RWPE1 (cell line): Measurements from ENCODE around the gene BCL2L14.
A peak's percentile ranks its signal among the peaks of the same experiment; 100 is the strongest.

Experiments used
- CTCF ChIA-PET: fragments of 350-600 bp; sonication (Branson Sonifier 250); formaldehyde crosslinking; extraction: SDS; loops from one replicate; lab custom pipeline; 2021; lab: Yijun Ruan, JAX
- POLR2A ChIA-PET: fragments of 400-600 bp; formaldehyde crosslinking; extraction: SDS; loops from one replicate; lab custom pipeline; 2020; ENCODE audit warnings: antibody characterized with exemption; ENCODE audit not compliant: low non-redundant PET; lab: Yijun Ruan, JAX
- DNase-seq: peaks from one replicate; pipeline ENCODE4 v3.0.0; 2012; ENCODE audit warnings: low spot score
- H3K27ac ChIP-seq: fragments of 450-650 bp; 2 replicates; pipeline ENCODE4 v1.5.1; 2017
- CTCF ChIP-seq: fragments of 450-650 bp; conservative IDR thresholded peaks from 2 replicates; pipeline ENCODE4 v1.5.1; 2017; ENCODE audit warnings: low read depth, mild to moderate bottlenecking

Gene BCL2L14

GRCh38 chr12:12028668-12029402, 41.9 kb upstream of the BCL2L14 start:
- TF ChIP-seq CTCF: no peak
- no peak overlapping the region for H3K27ac ChIP-seq
- ChIA-PET CTCF (no interaction called here), POLR2A (no interaction called here)
- no peak for DNase-seq

GRCh38 chr12:12029653-12030052, 41.1 kb upstream of the BCL2L14 start:
- no peak for DNase-seq
- H3K27ac ChIP-seq: no peak overlapping the region
- no peak for TF ChIP-seq CTCF
- CTCF ChIA-PET: no interaction called here
- POLR2A ChIA-PET: no interaction called here

GRCh38 chr12:12032260-12032791, 38.4 kb upstream of the BCL2L14 start:
- ChIA-PET CTCF (interaction anchor here (0.6 to 3.0 kb wide), 3 partner anchors 73 to 451 kb away, joined by 3 to 45 read pairs (median 4); no protein-coding TSS in a partner anchor), POLR2A (no interaction called here)
- H3K27ac ChIP-seq: no peak overlapping the region
- no peak for DNase-seq
- no peak for TF ChIP-seq CTCF

GRCh38 chr12:12032851-12033797, 37.6 kb upstream of the BCL2L14 start:
- H3K27ac ChIP-seq: no peak overlapping the region
- POLR2A ChIA-PET: no interaction called here

GRCh38 chr12:12033824-12034223, 36.9 kb upstream of the BCL2L14 start:
- ChIA-PET CTCF (interaction anchor here (0.5 to 3.0 kb wide), 15 partner anchors 11 to 1870 kb away, joined by 3 to 45 read pairs (median 4); no protein-coding TSS in a partner anchor), POLR2A (no interaction called here)
- no peak for DNase-seq
- no peak overlapping the region for H3K27ac ChIP-seq
- no peak for TF ChIP-seq CTCF

More at GRCh38 chr12:12032851-12033797, 37.6 kb upstream of the BCL2L14 start:
- peak; percentile 65 for TF ChIP-seq CTCF
- CTCF ChIA-PET: interaction anchor here (0.5 to 3.0 kb wide), 24 partner anchors 11 to 1931 kb away, joined by 3 to 45 read pairs (median 4); no protein-coding TSS in a partner anchor
- DNase-seq: peak; percentile 78

- no peak for TF ChIP-seq CTCF
- ChIA-PET POLR2A (no interaction called here), CTCF (interaction anchor here (1.4 to 3.0 kb wide), 2 partner anchors 453 to 546 kb away, joined by 3 to 45 read pairs; no protein-coding TSS in a partner anchor)
- DNase-seq: no peak
- H3K27ac ChIP-seq: no peak overlapping the region
Observed at GRCh38 chr12:12034344-12034743, 36.4 kb upstream of the BCL2L14 start.
